ENCODE measurements around the gene EME1. TPM values are rescaled to one million over a fixed set of nuclear protein-coding genes. Genes with fewer than 3 reads are reported as not detected.
A peak's percentile ranks its signal among the peaks of the same experiment; 100 is the strongest.

Gene EME1
- total and polyA plus RNA-seq, 2 of the 13 experiments (the other 11 are each of a cell fraction or from before 2014, with no cell fraction given), result 20.7 to 24.6 TPM

DNA sequence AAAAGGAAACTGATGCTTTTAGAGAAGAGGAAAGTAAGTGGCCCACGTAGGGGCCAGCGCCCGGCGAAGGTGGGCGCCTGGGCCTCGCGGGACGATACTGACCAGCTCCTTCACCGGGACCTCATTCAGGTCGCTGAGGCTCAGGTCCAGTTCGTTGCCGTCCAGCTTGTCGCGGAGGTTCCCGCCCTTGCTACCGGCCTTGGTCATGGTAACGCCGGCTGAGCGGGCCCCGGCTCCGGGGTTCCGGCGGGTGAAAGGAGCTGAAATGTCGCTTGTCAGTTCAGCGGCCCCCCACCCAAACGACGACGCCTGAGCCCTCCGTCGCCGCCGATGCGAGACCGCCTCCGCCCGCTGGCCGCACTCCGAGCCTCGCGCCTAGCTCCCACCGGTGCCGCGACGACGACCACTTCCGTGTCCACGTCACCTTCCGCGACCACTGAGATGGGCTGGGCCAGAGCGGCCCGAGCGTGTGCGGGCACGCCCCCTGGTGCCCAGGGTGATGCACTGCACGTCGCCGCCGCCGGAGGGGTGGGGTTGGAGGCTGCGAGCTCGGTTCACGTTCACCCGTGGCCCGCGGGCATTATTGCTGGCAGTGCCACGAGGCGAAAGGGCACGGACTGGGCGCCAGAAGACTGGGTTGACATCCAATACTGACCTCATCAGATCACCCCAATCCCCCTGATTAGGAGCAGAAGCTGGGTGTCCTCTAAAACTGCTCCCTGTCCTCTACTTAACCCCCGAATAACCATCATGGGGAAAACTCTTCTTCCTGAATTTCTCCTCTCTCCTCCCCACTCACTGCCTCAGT is 24.3 kb downstream of the EME1 start, which contains the start of gene LRRC59 (continued):
- TF ChIP-seq NR2F2 (IDR thresholded peaks at IDR 0.05; ENCODE audit: borderline replicate concordance, low read depth) (no peak), GTF3A (CRISPR knock-in tag; conservative IDR thresholded peaks at IDR 0.05) (peak; percentile 99), SMYD3 (CRISPR knock-in tag; IDR thresholded peaks at IDR 0.05) (peak; percentile 83; the same call in 1 of the 2 replicates), BRD4 (CRISPR knock-in tag; IDR thresholded peaks at IDR 0.05) (peak; percentile 99), POLR2AphosphoS2 (IDR thresholded peaks at IDR 0.05; ENCODE audit: low read depth, low read length) (peak; percentile 75; the same call in 1 of the 2 replicates), MZF1 (CRISPR knock-in tag; IDR thresholded peaks at IDR 0.05; ENCODE audit: borderline replicate concordance) (0 out of 2 replicates have a peak, but pooled peaks have one; percentile 45), ZNF264 (CRISPR knock-in tag; IDR thresholded peaks at IDR 0.05) (peak; percentile 78)
- TF ChIP-seq, protein P1, sequence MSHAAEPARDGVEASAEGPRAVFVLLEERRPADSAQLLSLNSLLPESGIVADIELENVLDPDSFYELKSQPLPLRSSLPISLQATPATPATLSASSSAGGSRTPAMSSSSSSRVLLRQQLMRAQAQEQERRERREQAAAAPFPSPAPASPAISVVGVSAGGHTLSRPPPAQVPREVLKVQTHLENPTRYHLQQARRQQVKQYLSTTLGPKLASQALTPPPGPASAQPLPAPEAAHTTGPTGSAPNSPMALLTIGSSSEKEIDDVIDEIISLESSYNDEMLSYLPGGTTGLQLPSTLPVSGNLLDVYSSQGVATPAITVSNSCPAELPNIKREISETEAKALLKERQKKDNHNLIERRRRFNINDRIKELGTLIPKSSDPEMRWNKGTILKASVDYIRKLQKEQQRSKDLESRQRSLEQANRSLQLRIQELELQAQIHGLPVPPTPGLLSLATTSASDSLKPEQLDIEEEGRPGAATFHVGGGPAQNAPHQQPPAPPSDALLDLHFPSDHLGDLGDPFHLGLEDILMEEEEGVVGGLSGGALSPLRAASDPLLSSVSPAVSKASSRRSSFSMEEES (CRISPR knock-in tag; IDR thresholded peaks at IDR 0.05), result peak; percentile 78
- TF ChIP-seq, protein P2, sequence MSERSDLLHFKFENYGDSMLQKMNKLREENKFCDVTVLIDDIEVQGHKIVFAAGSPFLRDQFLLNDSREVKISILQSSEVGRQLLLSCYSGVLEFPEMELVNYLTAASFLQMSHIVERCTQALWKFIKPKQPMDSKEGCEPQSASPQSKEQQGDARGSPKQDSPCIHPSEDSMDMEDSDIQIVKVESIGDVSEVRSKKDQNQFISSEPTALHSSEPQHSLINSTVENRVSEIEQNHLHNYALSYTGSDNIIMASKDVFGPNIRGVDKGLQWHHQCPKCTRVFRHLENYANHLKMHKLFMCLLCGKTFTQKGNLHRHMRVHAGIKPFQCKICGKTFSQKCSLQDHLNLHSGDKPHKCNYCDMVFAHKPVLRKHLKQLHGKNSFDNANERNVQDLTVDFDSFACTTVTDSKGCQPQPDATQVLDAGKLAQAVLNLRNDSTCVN (CRISPR knock-in tag; IDR thresholded peaks at IDR 0.05; ENCODE audit: borderline replicate concordance), result peak; percentile 94
- TF ChIP-seq, protein P3, sequence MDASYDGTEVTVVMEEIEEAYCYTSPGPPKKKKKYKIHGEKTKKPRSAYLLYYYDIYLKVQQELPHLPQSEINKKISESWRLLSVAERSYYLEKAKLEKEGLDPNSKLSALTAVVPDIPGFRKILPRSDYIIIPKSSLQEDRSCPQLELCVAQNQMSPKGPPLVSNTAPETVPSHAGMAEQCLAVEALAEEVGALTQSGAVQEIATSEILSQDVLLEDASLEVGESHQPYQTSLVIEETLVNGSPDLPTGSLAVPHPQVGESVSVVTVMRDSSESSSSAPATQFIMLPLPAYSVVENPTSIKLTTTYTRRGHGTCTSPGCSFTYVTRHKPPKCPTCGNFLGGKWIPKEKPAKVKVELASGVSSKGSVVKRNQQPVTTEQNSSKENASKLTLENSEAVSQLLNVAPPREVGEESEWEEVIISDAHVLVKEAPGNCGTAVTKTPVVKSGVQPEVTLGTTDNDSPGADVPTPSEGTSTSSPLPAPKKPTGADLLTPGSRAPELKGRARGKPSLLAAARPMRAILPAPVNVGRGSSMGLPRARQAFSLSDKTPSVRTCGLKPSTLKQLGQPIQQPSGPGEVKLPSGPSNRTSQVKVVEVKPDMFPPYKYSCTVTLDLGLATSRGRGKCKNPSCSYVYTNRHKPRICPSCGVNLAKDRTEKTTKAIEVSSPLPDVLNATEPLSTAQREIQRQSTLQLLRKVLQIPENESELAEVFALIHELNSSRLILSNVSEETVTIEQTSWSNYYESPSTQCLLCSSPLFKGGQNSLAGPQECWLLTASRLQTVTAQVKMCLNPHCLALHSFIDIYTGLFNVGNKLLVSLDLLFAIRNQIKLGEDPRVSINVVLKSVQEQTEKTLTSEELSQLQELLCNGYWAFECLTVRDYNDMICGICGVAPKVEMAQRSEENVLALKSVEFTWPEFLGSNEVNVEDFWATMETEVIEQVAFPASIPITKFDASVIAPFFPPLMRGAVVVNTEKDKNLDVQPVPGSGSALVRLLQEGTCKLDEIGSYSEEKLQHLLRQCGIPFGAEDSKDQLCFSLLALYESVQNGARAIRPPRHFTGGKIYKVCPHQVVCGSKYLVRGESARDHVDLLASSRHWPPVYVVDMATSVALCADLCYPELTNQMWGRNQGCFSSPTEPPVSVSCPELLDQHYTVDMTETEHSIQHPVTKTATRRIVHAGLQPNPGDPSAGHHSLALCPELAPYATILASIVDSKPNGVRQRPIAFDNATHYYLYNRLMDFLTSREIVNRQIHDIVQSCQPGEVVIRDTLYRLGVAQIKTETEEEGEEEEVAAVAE (CRISPR knock-in tag; IDR thresholded peaks at IDR 0.05; ENCODE audit: borderline replicate concordance), result peak; percentile 88; the same call in 1 of the 2 replicates
- TF ChIP-seq, protein P4, sequence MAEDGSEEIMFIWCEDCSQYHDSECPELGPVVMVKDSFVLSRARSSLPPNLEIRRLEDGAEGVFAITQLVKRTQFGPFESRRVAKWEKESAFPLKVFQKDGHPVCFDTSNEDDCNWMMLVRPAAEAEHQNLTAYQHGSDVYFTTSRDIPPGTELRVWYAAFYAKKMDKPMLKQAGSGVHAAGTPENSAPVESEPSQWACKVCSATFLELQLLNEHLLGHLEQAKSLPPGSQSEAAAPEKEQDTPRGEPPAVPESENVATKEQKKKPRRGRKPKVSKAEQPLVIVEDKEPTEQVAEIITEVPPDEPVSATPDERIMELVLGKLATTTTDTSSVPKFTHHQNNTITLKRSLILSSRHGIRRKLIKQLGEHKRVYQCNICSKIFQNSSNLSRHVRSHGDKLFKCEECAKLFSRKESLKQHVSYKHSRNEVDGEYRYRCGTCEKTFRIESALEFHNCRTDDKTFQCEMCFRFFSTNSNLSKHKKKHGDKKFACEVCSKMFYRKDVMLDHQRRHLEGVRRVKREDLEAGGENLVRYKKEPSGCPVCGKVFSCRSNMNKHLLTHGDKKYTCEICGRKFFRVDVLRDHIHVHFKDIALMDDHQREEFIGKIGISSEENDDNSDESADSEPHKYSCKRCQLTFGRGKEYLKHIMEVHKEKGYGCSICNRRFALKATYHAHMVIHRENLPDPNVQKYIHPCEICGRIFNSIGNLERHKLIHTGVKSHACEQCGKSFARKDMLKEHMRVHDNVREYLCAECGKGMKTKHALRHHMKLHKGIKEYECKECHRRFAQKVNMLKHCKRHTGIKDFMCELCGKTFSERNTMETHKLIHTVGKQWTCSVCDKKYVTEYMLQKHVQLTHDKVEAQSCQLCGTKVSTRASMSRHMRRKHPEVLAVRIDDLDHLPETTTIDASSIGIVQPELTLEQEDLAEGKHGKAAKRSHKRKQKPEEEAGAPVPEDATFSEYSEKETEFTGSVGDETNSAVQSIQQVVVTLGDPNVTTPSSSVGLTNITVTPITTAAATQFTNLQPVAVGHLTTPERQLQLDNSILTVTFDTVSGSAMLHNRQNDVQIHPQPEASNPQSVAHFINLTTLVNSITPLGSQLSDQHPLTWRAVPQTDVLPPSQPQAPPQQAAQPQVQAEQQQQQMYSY (CRISPR knock-in tag; IDR thresholded peaks at IDR 0.05), result peak; percentile 12; the same call in 1 of the 2 replicates
- TF ChIP-seq, protein P5, sequence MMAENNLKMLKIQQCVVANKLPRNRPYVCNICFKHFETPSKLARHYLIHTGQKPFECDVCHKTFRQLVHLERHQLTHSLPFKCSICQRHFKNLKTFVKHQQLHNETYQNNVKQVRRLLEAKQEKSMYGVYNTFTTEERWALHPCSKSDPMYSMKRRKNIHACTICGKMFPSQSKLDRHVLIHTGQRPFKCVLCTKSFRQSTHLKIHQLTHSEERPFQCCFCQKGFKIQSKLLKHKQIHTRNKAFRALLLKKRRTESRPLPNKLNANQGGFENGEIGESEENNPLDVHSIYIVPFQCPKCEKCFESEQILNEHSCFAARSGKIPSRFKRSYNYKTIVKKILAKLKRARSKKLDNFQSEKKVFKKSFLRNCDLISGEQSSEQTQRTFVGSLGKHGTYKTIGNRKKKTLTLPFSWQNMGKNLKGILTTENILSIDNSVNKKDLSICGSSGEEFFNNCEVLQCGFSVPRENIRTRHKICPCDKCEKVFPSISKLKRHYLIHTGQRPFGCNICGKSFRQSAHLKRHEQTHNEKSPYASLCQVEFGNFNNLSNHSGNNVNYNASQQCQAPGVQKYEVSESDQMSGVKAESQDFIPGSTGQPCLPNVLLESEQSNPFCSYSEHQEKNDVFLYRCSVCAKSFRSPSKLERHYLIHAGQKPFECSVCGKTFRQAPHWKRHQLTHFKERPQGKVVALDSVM (CRISPR knock-in tag; IDR thresholded peaks at IDR 0.05), result peak; percentile 81
